ENCODE data around the gene ERN1. TPM values are rescaled to one million over a fixed set of nuclear protein-coding genes. Genes with fewer than 3 reads are reported as not detected.

The ERN1 gene
- polyA plus RNA-seq, 1 donor (not counting 4 experiments of a cell fraction or from before 2014, with no cell fraction given): 7.1 TPM

DNA sequence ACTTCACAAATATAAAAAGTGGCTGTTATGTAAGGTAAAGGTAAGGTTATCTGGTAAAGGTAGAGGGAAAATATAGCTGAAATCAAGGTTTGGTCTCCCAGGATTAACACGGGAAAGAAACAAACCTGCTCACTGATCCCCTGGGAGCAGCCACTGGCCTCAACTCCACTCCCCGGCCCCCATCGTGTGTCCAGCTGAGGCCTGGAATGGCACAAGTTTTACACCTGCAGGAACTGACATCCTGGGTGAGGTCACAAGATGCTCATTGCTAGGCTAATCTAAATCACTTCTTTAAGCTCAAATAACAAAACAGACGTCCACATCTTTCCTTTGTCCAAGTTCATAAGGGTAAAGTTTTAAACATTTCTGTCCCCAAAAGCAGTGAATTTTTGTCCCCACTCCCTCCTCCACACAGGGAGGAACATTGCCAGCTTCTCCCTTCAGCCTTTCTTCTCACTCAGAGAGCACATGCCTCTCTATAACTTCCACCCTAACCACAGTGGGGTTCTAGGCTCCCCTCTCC lies 46.3 kb downstream of the ERN1 start:
- Histone ChIP-seq H4K20me1 (ENCODE audit: control insufficient read depth, extremely low read depth, insufficient read depth, low read length) (no peaks in the 10 kb centered on the region), H3K27me3 (ENCODE audit: control insufficient read depth, extremely low read depth, insufficient read depth, low read length) (no peaks in the 10 kb centered on the region), H3K9me3 (ENCODE audit: control insufficient read depth, low read depth, low read length) (no peaks in the 10 kb centered on the region), H3K4me3 (ENCODE audit: control insufficient read depth in 2 of 3, extremely low read depth in 1 of 3, insufficient read depth in 2 of 3, low read depth in 1 of 3, low read length in 3 of 3) (no peak overlapping the region), H3K79me2 (ENCODE audit: control insufficient read depth, insufficient read depth, low read length) (peaks cover 2% of the 10 kb centered on the region), H3K36me3 (ENCODE audit: control insufficient read depth in 2 of 2, extremely low read depth in 1 of 2, insufficient read depth in 2 of 2, low read length in 2 of 2) (peaks cover 2 to 11% of the 10 kb centered on the region in 2 experiments), H3K4me2 (ENCODE audit: control insufficient read depth, extremely low read depth, insufficient read depth, low read depth, low read length) (peak overlapping the region; percentile 18), H3K4me1 (ENCODE audit: control insufficient read depth, extremely low read depth, insufficient read depth, low read length) (peaks cover 42% of the 10 kb centered on the region), H2AFZ (ENCODE audit: control insufficient read depth, low read length) (no peak overlapping the region), H3K9me1 (ENCODE audit: control insufficient read depth, extremely low read depth, insufficient read depth, low read length) (no peaks in the 10 kb centered on the region), H3K27ac (ENCODE audit: control insufficient read depth, insufficient read depth, low read length) (peak overlapping the region; percentile 91), H3K9ac (ENCODE audit: control insufficient read depth, extremely low read depth, insufficient read depth, low read length) (peak overlapping the region; percentile 11)
- TF ChIP-seq, protein P1, sequence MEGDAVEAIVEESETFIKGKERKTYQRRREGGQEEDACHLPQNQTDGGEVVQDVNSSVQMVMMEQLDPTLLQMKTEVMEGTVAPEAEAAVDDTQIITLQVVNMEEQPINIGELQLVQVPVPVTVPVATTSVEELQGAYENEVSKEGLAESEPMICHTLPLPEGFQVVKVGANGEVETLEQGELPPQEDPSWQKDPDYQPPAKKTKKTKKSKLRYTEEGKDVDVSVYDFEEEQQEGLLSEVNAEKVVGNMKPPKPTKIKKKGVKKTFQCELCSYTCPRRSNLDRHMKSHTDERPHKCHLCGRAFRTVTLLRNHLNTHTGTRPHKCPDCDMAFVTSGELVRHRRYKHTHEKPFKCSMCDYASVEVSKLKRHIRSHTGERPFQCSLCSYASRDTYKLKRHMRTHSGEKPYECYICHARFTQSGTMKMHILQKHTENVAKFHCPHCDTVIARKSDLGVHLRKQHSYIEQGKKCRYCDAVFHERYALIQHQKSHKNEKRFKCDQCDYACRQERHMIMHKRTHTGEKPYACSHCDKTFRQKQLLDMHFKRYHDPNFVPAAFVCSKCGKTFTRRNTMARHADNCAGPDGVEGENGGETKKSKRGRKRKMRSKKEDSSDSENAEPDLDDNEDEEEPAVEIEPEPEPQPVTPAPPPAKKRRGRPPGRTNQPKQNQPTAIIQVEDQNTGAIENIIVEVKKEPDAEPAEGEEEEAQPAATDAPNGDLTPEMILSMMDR (optimal IDR thresholded peaks at IDR 0.05 in 1 of 3, IDR thresholded peaks at IDR 0.05 in 1 of 3, conservative IDR thresholded peaks at IDR 0.05 in 1 of 3; ENCODE audit: extremely low read depth in 1 of 3, insufficient read depth in 2 of 3, low read length in 3 of 3): no peak
- no peak for TF ChIP-seq EZH2 (IDR thresholded peaks at IDR 0.05; ENCODE audit: low read length)
- no peak for FAIRE-seq
- no peak for DNase-seq (ENCODE audit: low read depth, low spot score)
- dilution Hi-C loops (cut with MboI; ENCODE audit: extremely low pct_ligation_motif_present, low sequenced_read_pairs): no loop called here

DNA sequence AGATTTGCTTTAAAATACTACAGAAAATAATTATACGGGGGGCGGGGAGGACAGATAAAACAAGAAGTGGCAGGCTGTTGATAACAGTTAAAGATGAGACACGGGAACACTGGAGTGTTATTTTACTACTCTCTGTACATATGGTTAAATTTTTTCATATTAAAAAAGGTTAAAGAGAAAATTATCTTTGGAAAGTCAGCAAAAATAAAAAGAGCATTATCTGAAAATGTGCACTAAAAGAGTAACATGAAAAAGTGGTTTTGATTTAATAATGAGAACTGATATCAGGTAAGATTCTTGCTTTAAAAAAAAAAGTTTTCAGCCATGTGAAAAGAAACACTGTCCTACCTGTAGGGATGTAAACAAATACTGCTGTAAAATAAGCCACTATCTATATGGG lies 46.9 kb downstream of the ERN1 start:
- FAIRE-seq (no peak), DNase-seq (ENCODE audit: low read depth, low spot score) (no peak)
- Histone ChIP-seq H3K9ac (ENCODE audit: control insufficient read depth, extremely low read depth, insufficient read depth, low read length) (peak overlapping the region; percentile 64), H2AFZ (ENCODE audit: control insufficient read depth, low read length) (no peak overlapping the region), H3K4me1 (ENCODE audit: control insufficient read depth, extremely low read depth, insufficient read depth, low read length) (peaks cover 42% of the 10 kb centered on the region), H3K9me3 (ENCODE audit: control insufficient read depth, low read depth, low read length) (no peaks in the 10 kb centered on the region), H3K9me1 (ENCODE audit: control insufficient read depth, extremely low read depth, insufficient read depth, low read length) (no peaks in the 10 kb centered on the region), H3K36me3 (ENCODE audit: control insufficient read depth in 2 of 2, extremely low read depth in 1 of 2, insufficient read depth in 2 of 2, low read length in 2 of 2) (peaks cover 2 to 13% of the 10 kb centered on the region in 2 experiments), H3K4me3 (ENCODE audit: control insufficient read depth in 2 of 3, extremely low read depth in 1 of 3, insufficient read depth in 2 of 3, low read depth in 1 of 3, low read length in 3 of 3) (no peak overlapping the region), H3K27me3 (ENCODE audit: control insufficient read depth, extremely low read depth, insufficient read depth, low read length) (no peaks in the 10 kb centered on the region), H3K4me2 (ENCODE audit: control insufficient read depth, extremely low read depth, insufficient read depth, low read depth, low read length) (no peak overlapping the region), H3K79me2 (ENCODE audit: control insufficient read depth, insufficient read depth, low read length) (peaks cover 2% of the 10 kb centered on the region), H3K27ac (ENCODE audit: control insufficient read depth, insufficient read depth, low read length) (peak overlapping the region; percentile 91), H4K20me1 (ENCODE audit: control insufficient read depth, extremely low read depth, insufficient read depth, low read length) (no peaks in the 10 kb centered on the region)
- TF ChIP-seq, protein P1 (optimal IDR thresholded peaks at IDR 0.05 in 1 of 3, IDR thresholded peaks at IDR 0.05 in 1 of 3, conservative IDR thresholded peaks at IDR 0.05 in 1 of 3; ENCODE audit: extremely low read depth in 1 of 3, insufficient read depth in 2 of 3, low read length in 3 of 3): no peak
- no peak for TF ChIP-seq EZH2 (IDR thresholded peaks at IDR 0.05; ENCODE audit: low read length)
- dilution Hi-C loops (cut with MboI; ENCODE audit: extremely low pct_ligation_motif_present, low sequenced_read_pairs): no loop called here
